Transverse colon (tissue), 3 donors: Measurements from ENCODE around the gene UPB1.

ENCODE experiments used
- CTCF ChIP-seq, 5 experiments: fragments of 200-600 bp in 3 of 5; fragments of 450-650 bp in 2 of 5; sonication (generic) in 3 of 5; IDR thresholded peaks; 1 replicate in 2 of 5; 2 replicates in 3 of 5; pipeline ENCODE4 v1.5.1; 2016 to 2017; ENCODE audit warnings: antibody characterized with exemption in 5 of 5, inconsistent platforms in 3 of 5, mild to moderate bottlenecking in 2 of 5, moderate library complexity in 1 of 5
- EP300 ChIP-seq: sonication (generic); formaldehyde crosslinking; IDR thresholded peaks from one replicate; pipeline ENCODE4 v1.6.1; 2017; ENCODE audit warnings: antibody characterized with exemption, low read depth
- POLR2A ChIP-seq: fragments of 450-650 bp; IDR thresholded peaks from one replicate; pipeline ENCODE4 v1.6.1; 2016; ENCODE audit warnings: antibody characterized with exemption, mild to moderate bottlenecking, moderate library complexity

GRCh38 chr22:24571266-24571665 lies 76.1 kb downstream of the UPB1 start:
- TF ChIP-seq CTCF (IDR thresholded peaks at IDR 0.05) (no peak), POLR2A (no peak), EP300 (no peak)
